Astrocyte of the cerebellum (primary cell): Measurements from ENCODE around the gene PON3.

ENCODE experiments used
- DNase-seq: peaks from one replicate; pipeline ENCODE4 v3.0.0-alpha.2; 2011; ENCODE audit warnings: low read depth
- H3K4me3 ChIP-seq: 2 replicates; pipeline ENCODE4 v1.5.1; 2011; ENCODE audit warnings: mild to moderate bottlenecking, low read depth, low read length, moderate library complexity
- in situ Hi-C: cut with HindIII; loops from 2 replicates; pipeline ENCODE4 v1.10.0; 2017; ENCODE audit warnings: low sequenced_read_pairs
- TF ChIP-seq, protein P1 (sequence below): IDR thresholded peaks from 2 replicates; pipeline ENCODE4 v1.5.1; 2012; ENCODE audit warnings: low read length, low read depth, moderate library complexity, mild to moderate bottlenecking; ENCODE audit errors: missing control alignments

Gene PON3

DNA sequence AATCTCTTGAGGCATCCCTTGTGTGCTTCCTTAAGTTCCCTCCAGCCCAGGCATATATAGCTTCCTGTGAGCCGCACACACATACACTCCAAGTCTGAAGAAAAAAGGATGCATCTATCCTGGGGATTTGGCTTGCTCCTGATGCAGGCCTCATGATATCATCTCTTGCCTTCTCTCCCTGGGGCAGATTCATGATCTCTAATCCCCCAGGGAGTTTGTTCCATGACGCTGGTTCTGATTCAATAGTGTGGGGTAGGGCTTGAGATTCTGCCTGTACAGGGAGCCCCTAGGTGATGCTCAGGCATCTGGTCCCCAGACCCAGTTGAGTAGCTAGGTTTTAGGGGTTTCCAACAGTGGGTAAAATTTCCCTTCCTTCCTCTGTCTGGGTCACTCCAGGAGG lies 73.3 kb downstream of the PON3 start:
- DNase-seq, result no peak
- in situ Hi-C loops, result no loop called here
- H3K4me3 ChIP-seq, result no peak overlapping the region
- TF ChIP-seq, protein P1, sequence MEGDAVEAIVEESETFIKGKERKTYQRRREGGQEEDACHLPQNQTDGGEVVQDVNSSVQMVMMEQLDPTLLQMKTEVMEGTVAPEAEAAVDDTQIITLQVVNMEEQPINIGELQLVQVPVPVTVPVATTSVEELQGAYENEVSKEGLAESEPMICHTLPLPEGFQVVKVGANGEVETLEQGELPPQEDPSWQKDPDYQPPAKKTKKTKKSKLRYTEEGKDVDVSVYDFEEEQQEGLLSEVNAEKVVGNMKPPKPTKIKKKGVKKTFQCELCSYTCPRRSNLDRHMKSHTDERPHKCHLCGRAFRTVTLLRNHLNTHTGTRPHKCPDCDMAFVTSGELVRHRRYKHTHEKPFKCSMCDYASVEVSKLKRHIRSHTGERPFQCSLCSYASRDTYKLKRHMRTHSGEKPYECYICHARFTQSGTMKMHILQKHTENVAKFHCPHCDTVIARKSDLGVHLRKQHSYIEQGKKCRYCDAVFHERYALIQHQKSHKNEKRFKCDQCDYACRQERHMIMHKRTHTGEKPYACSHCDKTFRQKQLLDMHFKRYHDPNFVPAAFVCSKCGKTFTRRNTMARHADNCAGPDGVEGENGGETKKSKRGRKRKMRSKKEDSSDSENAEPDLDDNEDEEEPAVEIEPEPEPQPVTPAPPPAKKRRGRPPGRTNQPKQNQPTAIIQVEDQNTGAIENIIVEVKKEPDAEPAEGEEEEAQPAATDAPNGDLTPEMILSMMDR, result no peak

DNA sequence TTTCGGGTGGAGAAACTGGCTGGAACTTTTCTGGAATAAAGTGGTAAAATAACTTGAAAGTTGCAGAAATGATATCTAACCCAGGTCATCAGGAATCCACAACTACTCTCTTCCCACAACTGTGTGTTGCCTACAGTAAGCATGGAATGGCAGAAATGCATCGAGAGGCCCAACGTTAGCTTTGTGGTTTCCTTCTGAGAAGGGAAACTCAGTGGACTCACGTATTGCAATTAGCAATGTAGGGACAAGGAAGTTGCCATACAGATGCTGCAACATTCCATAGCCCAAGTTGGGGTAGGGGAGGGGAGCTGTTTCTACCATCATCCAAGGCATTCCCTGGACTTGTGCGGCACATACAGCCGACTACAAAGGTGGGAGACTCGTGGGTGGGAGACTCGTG lies 73.8 kb downstream of the PON3 start:
- no peak for DNase-seq
- H3K4me3 ChIP-seq, result no peak overlapping the region
- in situ Hi-C loops, result no loop called here
- TF ChIP-seq, protein P1, result no peak

DNA sequence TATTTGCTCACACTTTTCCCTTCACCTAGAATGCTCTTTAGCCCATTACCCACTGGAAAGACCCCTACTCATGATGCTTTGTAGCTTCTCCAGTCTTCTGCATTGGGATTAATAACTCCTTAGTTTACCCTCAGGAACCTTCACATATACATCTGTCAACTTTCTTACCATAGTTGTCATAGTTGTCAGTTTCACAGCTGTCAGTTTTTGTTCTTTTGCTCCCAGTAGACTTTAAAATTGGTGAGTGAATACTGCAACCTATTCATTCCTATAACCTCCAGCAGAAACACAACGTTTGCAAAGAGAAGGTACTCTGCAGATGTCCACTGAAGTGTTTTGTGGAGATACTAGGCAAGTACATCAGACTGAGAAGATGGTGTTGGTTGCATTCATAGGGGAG lies 74.5 kb downstream of the PON3 start:
- TF ChIP-seq, protein P1, result no peak
- DNase-seq, result no peak
- no peak overlapping the region for H3K4me3 ChIP-seq
- in situ Hi-C loops, result no loop called here

DNA sequence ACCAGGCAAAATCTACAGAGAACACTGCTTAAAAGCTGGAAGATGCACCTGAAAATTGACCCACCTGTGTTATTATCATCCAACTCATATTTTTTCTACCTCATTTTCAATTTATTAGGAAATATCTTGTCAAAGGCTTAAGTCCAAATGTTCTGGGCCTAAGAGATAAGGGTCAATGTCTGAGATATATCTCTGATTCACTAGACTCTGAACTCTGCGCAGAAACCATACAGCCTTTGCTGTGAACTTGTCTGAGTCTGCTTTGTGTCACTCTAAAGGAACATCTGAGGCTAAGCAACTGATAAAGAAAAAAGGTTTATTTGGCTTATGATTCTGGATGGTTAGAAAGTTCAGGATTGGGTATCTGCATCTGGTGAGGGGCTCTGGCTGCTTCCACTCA lies 75.5 kb downstream of the PON3 start:
- no peak for DNase-seq
- H3K4me3 ChIP-seq, result no peak overlapping the region
- in situ Hi-C loops, result no loop called here
- TF ChIP-seq, protein P1, result no peak

DNA sequence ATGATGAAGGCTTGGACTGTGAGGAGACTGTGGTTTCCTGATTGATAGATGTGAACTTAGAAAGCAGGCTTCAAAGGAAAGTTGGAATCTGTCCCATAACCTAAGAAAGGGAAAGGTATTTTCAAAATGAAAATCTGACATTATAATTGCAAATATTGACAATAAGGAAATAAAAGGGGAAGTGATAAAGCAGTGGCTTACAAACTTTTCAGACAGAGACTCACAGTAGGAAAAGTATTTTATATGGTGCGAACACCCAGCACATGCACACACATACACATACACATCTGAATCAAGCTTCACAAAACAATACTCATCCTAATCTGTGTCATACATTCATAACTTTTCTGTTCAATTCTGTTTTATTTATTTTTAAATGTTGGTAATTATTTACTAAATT lies 76.6 kb downstream of the PON3 start:
- TF ChIP-seq, protein P1, result no peak
- in situ Hi-C loops, result no loop called here
- DNase-seq, result no peak
- H3K4me3 ChIP-seq, result no peak overlapping the region

DNA sequence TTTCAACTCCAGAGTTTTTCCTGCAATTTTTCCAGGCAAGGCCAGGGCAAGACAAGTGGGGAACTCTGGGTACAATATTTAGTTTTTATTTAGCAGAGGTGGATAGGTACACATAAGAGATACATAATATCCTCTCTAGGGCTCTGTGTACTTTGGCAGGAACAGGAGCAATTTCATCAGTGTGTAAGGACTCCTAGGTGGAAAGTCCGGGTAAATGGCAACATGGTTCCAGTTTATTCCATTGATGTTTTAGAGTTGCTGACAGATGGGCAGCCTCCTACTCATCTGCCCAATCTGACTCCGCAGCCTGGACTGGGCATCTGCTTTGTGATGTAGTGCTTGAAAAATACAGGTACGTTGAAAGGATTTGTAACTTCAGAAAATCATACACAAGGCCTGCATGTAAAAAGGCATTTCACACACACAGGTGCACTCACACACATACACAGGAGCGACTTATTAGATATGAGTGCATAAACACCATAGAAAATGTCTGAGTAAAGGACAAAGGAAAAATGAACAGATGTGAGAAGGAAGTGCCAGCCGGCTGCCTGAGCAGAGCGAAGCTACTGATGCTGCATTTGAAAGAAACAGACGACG lies 77.6 kb downstream of the PON3 start:
- in situ Hi-C loops, result no loop called here
- H3K4me3 ChIP-seq, result no peak overlapping the region
- no peak for DNase-seq
- TF ChIP-seq, protein P1, result no peak
